Measurements from ENCODE around the gene DDX41. TPM values are rescaled to one million over a fixed set of nuclear protein-coding genes. Genes with fewer than 3 reads are reported as not detected.

The DDX41 gene
- total and polyA plus RNA-seq, 10 of the 15 experiments (the other 5 are each of a cell fraction or from before 2014, with no cell fraction given), result 32.7 to 215 (median 93.6) TPM

GRCh38 chr5:177510567-177511053 lies 6.2 kb downstream of the DDX41 start:
- ChIA-PET RAD21 (ENCODE audit: unreplicated experiment) (interaction anchor here (0.6 to 1.8 kb wide), 6 partner anchors 9 to 121 kb away, joined by 3 to 11 read pairs (median 4); partner anchors contain the start of gene PDLIM7), SMC1A (ENCODE audit: uncharacterized antibody, unreplicated experiment) (interaction anchor here (0.6 to 1.8 kb wide), 7 partner anchors 8 to 359 kb away, joined by 3 to 9 read pairs (median 4); partner anchors contain the start of gene PDLIM7), CTCF (interaction anchor here (0.9 to 6.2 kb wide), 12 partner anchors 10 to 159 kb away, joined by 3 to 38 read pairs (median 4); partner anchors contain the start of genes LMAN2, PDLIM7 and TMED9), POLR2A (interaction anchor here (0.5 to 2.3 kb wide), 7 partner anchors 9 to 384 kb away, joined by 3 to 10 read pairs (median 3); partner anchors contain the start of genes PDLIM7 and TMED9)
- ATAC-seq (peak; percentile 58), FAIRE-seq (peak; percentile 79), DNase-seq (ENCODE audit: low read depth, low spot score) (no peak)
- WGBS (ENCODE audit: insufficient coverage, insufficient replicate concordance, low lambda C conversion rate, missing lambda C conversion rate), result 7% methylated on average over 15 of the region's 15 CpGs
- peak overlapping the region; percentile 90 for H3K9ac ChIP-seq (ENCODE audit: control insufficient read depth, insufficient read depth, low read length)
- H3K9me3 ChIP-seq (replicated peaks; ENCODE audit: control insufficient read depth, insufficient read depth, low read length), result no peaks in the 10 kb centered on the region
- peak overlapping the region; percentile 97 for H3K4me2 ChIP-seq (ENCODE audit: control insufficient read depth, insufficient read depth)
- H3K27me3 ChIP-seq (replicated peaks in 1 of 2; ENCODE audit: control insufficient read depth in 2 of 2, insufficient read depth in 2 of 2, low read length in 1 of 2), result no peaks in the 10 kb centered on the region
- H2AFZ ChIP-seq (ENCODE audit: control insufficient read depth, low read depth, low read length), result peak overlapping the region; percentile 69
- intact Hi-C loops (cut with micrococcal nuclease; ENCODE audit: unreplicated experiment), result no loop called here
- no TSS peak for BruUV-seq (replicated peaks)
- in situ Hi-C loops (cut with MboI), result no loop called here
- peak overlapping the region; percentile 87 for H3K27ac ChIP-seq (ENCODE audit: control insufficient read depth, insufficient read depth)
- H3K36me3 ChIP-seq (ENCODE audit: control insufficient read depth in 2 of 2, insufficient read depth in 2 of 2, low read length in 1 of 2), result peaks cover 16 to 37% of the 10 kb centered on the region in 2 experiments; a peak in 3 of 4 replicates
- H3K4me1 ChIP-seq (ENCODE audit: control insufficient read depth, insufficient read depth, low read length), result peaks cover 47% of the 10 kb centered on the region
- no peaks in the 10 kb centered on the region for H4K20me1 ChIP-seq (ENCODE audit: control insufficient read depth, insufficient read depth)
- peaks cover 45% of the 10 kb centered on the region for H3K79me2 ChIP-seq (ENCODE audit: control insufficient read depth, insufficient read depth, low read length)
- peak overlapping the region; percentile 87; the same call in 1 of the 2 replicates for H3K4me3 ChIP-seq
- TF ChIP-seq IRF3 (IDR thresholded peaks at IDR 0.05), result no peak
- TF ChIP-seq HDGF (IDR thresholded peaks at IDR 0.05), result peak; percentile 94
- 0 out of 2 replicates have a peak, but pooled peaks have one; percentile 16 for TF ChIP-seq DPF2 (IDR thresholded peaks at IDR 0.05)
- no peak for TF ChIP-seq ATF7 (IDR thresholded peaks at IDR 0.05; ENCODE audit: low read depth)
- TF ChIP-seq SPI1 (IDR thresholded peaks at IDR 0.05; ENCODE audit: borderline replicate concordance, insufficient read depth, low read depth, low read length), result peak; percentile 20; the same call in 1 of the 2 replicates
- no peak for TF ChIP-seq ZBTB11 (CRISPR knock-in tag; IDR thresholded peaks at IDR 0.05)
- TF ChIP-seq ZNF687 (IDR thresholded peaks at IDR 0.05), result peak; percentile 22; the same call in 1 of the 2 replicates
- TF ChIP-seq POU2F2 (IDR thresholded peaks at IDR 0.05; ENCODE audit: borderline replicate concordance, low read depth, low read length), result peak; percentile 89; the same call in 2 of the 3 replicates
- TF ChIP-seq BHLHE40 (IDR thresholded peaks at IDR 0.05; ENCODE audit: borderline replicate concordance in 1 of 2, low read depth in 2 of 2, low read length in 1 of 2), result peak; percentile 67 to 72; a peak in 2 of 4 replicates
- peak; percentile 23; the same call in 1 of the 2 replicates for TF ChIP-seq TAF1 (IDR thresholded peaks at IDR 0.05; ENCODE audit: borderline replicate concordance, low read depth, low read length)
- peak; percentile 65 for TF ChIP-seq IKZF1 (conservative IDR thresholded peaks at IDR 0.05)
- no peak for TF ChIP-seq ATF3 (IDR thresholded peaks at IDR 0.05; ENCODE audit: borderline replicate concordance, extremely low read depth, low read depth, low read length)
- peak in 1 of 2 experiments; percentile 34; a peak in 1 of 4 replicates for TF ChIP-seq IKZF2 (IDR thresholded peaks at IDR 0.05)
- TF ChIP-seq CREB1 (IDR thresholded peaks at IDR 0.05; ENCODE audit: low read depth), result no peak

Data from GM12878 (cell line).